GM18511 (cell line): ENCODE data around the gene TRH.
"Not testable (repeated sequence)": the region's sequence is repeated elsewhere in the genome, so short reads cannot be mapped to it uniquely, and the experiment has no call there.

Experiments
- ATAC-seq: cut with Tn5 transposase; IDR thresholded peaks from one replicate; pipeline ENCODE4 v1.9.1; 2021; ENCODE audit warnings: mild to moderate bottlenecking, moderate library complexity; ENCODE audit not compliant: unreplicated experiment

Gene TRH

DNA sequence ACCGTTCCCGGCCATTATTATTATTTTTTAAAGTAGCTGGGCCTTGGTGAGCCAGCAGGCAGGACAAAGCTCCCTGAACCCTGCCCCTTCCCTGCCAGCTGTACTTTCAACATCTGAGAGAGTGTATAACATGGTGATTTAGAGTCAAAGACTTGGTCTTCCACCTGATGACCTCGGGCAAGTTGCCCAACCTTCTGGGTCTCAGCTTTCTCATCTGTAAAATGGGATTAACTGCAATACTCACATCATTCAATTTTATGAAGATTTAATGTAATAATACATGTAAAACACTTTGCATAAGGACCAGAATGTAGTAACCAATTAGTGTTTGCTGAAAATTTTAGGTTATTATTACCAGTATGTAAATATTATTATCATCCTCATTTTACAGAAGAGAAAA lies 11.9 kb upstream of the TRH start:
- no peak for ATAC-seq

DNA sequence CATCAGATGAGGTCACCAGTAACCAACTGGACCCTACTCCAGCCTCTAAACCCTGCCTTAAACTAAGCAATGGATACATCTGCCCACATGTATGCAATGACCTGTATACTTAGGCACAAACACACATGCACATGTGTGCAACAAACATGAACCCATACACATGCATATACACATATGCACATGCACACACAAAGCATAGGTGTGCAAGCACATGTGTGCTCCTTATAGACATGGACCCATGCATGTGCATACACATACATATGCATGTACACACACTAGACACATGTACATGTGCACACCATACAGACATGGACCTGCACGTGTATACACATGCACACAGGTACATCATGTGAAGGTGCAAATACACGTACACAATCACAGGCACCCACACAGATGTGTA lies 8.6 kb upstream of the TRH start:
- ATAC-seq = no peak

DNA sequence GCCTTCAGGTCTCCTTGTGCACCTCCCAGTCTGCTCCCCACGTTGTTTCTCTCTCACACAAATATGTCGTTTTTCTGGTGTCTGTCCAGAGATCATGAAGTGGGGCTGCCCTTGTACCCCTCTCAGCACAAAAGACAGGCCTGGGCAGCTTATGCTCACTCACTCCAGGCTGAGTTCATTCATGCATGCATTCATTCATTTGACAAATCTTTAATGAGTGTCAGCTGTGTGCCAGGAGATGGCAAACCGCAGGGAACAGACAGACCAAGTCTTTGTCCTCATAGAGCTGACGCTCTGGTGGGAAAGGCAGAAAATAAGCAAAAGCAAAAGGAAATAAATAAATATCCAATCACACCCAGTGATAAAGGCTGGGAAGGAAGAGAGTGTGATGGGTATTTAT lies 7.6 kb upstream of the TRH start:
- no peak for ATAC-seq

DNA sequence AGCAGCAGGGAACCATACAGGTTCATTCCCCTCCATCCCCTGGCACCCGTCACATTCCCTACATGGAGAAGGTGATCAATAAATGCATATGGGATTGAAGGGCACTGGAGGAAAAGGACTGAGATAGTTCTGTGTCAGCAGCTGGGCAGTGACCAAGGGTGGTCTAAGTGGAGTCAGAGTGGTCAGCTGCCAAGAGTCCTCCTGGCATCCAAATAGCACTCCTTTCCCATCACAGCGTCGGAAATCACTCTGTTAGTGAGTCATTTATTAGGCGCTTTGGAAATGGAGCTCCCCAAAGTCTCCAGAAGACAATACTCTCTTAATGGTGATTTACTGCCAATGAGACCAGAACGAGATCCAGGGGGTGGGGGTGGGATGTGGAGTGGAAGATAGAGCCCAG lies 6.8 kb upstream of the TRH start:
- no peak for ATAC-seq

DNA sequence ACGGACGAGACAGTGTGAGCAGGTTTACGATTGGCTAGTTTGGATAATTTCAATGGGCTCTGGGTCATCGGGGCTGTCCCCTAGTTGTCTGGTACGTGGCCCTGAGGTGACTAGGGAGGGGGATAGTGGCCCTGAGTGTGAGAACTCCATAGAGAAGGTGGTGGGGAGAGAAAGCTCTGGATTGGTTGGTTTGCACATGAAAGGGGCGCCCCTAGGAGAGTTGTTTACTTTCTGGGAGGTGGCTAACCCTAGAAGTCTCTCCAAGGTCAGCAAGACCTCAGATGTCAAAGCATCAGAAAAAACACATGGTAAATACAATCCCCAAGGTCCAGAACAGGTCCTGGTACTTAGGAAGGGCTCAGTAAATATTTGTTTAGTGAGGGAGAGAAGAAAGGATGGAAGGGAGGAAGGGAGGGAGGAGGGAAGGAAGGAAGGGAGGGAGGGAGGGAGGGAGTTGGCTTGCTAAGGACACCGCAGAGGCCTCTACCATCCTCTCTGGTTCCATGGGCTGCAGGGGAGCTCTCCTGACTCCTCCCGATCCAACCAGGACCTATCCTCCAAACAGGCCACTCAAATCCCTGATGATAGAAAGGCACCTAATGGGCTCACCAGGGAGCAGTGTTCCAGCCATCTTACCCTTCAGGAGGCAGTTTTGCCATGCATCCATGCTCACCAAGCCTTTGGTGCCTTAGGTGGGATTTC lies 3.0 kb upstream of the TRH start:
- no peak for ATAC-seq

DNA sequence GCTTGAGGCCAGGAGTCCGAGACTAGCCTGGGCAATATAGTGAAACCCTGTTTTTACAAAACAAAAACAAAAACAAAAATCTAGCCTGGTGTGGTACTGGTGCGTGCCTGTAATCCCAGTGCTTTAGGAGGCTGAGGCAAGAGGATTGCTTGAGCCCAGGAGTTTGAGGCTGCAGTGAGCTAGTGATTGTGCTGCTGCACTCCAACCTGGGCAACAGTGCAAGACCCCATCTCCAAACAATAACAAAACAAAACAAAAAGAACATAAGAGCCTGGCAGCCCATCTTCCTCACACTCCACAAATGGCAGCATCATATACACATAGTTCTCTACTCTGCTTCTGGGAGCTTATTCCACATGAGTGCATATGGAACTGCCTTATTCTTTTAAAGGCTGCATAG lies 2.2 kb upstream of the TRH start:
- no peak for ATAC-seq

DNA sequence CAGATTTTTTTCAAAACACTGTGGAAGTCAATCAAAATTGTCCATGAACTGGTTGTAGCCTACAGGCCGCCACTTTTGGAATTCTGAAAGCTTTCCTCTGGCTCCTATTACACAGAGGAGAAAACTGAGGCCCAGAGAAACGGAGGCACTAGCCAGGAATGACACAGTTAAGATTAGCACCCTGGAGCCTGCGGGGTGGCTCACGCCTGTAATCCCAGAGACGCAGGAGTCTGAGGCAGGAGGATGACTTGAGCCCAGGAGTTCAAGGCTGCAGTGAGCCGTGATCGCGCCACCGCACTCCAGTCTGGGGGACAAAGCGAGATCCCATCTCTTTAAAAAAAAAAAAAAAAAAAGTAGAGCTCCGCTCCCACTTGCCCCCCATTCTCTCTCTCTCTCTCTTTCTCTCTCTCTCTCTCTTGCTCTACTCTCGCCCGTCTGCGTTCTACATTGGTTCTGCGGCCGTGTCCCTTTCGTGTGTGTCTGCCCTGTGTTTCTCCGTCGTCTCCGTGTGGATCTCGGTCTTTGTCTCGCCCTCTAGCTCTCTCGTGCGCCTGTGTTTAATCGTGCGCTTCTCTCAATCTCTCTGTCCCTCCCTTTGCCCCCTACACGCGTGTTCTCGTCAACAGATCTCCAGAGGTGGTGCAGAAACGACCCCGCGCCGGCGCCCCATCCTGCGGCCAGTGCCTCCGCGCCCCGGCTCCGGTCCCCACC lies 512 bp upstream of the TRH start:
- no peak for ATAC-seq

DNA sequence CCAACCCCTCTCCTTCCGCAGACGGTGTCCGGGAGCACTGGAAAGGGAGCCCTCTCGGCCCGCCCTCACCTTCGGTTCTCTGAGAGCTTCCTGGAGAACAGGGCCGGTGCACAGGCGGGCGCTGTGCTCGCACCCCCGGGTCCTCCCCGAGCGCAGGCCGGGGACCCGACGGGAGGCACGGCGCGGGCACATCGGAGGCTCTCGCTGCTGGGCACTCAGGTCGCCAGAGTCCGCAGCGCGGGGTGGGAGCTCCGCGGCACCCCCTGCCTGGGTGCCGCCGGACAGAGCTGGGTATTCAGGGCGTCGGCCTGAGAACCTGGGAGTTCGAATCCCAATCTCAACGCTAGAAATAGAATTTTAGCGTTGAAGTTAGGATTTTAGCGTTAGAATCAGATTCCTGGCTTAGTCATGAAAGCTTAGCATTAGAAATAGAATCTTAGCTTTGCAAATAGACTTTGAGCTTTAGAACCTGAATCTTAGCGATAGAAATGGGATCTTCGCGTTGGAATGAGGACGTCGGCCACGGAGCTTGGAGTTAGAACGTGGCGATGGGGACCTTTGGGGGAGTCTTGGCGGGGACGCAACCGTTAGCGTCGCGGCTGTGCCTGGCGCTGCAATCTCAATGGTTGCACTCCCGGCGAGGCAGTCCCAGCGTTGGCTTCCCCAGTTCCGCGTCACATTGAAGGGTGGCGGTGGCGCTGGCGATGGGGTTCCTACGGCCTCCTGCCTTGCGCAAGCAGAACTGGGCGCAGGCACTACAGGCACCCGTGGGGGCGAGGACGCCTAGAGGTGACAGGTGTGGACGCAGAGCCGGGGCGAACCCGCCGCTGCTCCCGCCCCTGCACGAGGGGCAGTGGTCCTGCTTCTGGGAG lies 549 bp downstream of the TRH start:
- no peak for ATAC-seq

DNA sequence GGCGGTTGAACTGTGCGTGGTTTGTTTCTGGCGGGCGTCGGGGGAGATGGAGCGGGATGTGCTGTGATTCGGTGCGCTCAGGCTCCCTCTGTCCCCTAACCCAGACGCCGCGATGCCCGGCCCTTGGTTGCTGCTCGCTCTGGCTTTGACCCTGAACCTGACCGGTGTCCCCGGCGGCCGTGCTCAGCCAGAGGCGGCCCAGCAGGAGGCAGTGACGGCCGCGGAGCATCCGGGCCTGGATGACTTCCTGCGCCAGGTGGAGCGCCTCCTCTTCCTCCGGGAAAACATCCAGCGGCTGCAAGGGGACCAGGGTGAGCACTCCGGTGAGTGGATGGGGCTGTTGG lies 1.2 kb downstream of the TRH start:
- ATAC-seq = no peak

DNA sequence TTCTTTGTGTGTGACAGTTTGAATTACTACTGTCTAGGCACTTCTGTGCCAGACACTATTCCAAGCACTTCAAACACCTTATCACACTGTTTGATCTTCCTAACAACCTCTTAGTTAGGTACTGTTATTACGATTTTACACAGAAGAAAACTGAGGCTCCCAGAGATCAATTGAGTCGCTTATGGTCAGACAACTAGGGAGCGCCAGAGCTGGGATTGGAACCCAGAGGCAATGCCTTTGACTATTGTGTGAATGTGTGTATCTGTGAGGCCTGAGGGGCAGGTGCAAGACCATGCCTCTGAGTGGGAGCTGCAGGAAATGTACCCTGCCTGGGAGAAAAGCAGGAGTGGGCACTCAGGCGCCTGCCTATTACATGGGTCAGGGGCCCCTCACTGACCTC lies 1.8 kb downstream of the TRH start:
- no peak for ATAC-seq

DNA sequence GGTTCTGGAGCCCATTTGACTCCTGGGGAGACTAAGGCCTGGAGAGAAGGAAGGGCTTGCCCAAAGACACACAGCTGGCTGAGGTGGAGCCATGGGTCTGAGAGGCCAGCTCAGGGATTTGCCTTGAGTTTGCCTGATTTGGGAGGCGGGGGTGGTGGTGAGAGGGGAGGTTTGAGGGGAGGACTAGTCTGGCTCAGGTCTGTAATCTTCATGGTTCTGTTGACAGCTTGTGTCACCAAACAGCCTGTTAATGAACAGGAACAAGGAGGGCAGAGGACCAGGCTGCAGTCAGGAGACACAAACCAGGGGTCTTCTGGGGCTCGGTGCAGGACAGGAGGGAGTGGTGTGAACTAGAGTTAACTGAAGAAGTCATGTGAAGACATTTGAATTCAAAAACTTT lies 3.6 kb downstream of the TRH start:
- no peak for ATAC-seq

DNA sequence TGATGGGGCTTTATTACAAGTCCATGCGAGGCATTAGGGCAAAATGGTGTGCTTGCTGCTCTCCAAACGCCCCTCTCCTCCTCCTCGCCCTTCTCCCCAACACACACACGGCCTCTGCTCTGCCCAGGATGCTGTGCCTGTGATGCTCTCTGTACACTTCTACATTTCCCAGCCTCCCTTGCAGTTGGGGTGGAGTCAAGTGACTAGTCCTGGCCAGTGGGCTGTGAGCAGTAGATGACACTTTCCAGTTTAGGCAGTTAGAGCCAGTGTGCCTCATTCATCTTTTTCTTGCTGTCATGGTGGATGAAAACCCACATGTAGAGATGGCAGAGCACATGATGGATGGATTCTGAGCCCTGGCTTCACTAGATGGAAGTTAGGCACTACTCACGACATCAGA lies 5.4 kb downstream of the TRH start:
- ATAC-seq = no peak

DNA sequence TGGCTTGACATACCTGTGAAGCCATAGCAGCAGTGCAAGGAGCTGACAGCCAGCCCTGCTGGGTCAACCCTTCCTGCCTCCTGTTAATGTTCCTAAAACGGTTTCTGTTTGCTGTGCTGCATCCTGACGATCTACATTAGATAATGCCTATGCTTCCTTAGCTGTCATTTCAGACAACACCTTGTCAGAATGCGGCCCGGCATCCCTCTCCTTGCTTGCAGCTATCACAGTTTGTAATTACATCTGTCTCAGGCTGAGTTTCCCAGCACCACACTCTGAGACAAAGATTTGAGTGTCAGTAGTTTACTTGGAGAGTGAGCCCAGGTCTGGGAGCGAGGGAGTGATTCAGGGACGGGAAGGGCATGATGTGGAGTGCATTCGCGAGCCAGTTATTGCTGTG lies 9.0 kb downstream of the TRH start:
- no peak for ATAC-seq

DNA sequence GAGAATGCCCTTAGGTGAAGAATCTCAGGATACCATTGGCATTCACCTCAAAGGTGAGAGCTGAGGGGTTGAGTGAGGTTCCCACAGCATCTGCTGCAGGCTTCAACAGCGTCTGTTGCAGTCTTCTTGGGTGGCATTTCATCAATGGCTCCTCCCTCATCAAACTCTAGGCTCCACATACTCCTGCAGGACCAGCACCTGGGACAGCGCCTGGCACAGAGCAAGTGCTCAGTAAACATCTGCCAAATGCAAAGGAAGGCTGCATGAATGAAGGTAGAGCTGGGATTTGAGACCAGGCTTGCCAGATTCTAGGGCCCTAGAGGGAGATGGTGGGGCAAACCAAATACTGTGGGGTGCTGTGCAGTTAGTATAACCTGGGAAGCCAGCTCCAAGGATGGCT lies 9.6 kb downstream of the TRH start:
- ATAC-seq = no peak

DNA sequence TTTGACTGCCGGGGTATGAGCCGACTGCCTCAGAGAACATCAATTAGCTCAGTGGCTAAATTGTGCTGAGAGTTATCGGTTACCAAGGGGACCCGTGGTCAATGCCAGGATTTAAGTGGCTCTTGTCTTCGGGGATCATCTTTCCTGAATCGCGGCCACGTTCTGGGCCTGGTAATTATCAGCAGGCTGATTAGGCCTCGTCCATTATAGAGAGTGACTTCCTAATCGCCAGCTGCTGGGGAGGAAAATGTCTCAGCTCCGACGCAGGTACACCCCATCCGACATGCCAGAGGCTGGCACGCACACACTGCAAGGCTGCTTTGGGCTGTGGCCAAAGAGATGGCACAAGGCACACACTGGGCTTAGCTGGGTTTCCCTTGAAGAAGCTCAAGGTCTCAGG lies 10.6 kb downstream of the TRH start:
- ATAC-seq = no peak

DNA sequence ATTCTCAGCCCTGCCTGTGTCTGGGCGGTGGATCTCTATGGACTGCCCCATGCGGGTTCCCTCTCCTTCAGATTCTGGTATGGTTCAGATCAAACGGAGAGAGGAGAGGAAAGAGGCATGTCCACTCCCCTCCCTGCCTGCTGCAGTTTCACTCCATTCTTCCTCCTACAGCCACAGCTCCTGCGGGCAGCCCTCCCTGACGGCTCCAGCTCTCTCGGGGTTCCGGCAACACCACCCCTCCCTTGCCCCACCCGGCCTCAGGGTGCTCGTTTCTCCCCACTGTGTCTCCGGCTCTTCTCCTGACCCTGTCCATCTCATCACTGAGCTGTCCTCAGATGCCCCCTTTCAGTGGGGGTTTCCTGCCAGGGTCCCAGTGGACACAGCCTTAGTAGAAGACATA lies 13.9 kb downstream of the TRH start:
- no peak for ATAC-seq

DNA sequence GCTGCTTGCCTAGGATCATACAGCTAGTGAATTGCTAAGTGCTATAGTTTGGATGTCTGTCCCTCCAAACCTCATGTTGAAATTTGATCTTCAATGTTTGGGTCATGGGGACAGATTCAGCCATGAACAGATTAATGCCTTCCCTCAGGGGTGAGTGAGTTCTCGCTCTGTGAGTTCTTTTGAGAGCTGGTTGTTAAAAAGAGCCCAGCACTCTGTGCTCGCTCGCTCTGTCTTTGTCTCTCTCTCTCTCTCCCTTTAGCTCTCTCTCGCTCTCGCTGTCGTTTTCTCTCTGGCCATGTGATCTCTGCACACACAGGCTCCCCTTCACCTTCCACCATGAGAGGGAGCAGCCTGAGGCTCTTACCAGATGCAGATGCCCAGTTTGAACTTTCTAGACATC lies 14.9 kb downstream of the TRH start:
- no peak for ATAC-seq

DNA sequence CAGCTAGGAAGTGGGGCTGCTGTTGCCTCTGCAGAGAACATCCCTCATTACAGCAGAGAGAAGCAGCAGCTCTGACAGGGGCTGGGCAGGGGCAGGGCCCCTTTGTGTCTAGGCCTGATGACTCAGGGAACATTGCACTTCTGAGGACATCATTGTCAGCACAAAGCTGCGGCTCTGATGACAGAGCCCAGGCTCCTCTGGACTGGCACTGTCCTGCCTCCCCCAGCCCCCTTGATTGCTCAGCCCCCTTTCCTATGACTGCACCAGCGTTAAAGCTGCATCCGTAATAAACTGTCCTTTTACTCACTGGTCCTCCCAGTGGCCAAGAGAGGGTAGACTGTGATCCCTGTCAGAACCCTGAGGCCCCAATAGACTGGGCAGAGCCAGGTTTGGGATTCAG lies 18.3 kb downstream of the TRH start:
- ATAC-seq = no peak

DNA sequence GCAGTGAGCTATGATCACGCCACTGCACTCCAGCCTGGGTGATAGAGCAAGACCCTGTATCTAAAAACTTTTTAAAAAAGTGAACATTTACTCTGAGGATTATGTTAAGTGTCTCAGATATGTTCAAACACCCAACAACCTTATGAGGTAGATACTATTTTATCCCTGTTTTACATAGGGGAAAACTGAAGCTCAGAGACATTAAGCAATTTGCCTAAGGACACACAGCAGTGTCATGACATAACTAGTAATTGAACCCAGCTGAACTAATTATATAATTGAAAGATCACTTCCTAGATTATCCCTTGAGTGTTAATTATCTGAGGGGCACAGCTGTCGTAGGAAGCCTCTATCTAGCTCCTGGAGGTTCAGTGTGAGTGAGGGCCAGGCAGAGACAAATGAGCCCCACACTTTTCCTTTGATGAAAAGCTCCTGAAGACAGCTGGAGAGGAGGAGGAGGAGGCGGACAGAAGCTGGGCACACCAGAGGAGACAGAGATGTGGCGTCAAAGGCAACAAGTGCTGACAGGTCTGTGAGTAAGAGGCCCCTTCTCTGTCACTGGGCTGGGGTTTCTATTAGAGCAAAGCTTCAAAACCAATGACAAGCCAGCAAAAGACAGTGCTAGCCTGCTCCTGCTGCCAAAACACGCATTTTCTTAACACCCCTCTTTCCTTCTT lies 20.5 kb downstream of the TRH start:
- no peak for ATAC-seq

DNA sequence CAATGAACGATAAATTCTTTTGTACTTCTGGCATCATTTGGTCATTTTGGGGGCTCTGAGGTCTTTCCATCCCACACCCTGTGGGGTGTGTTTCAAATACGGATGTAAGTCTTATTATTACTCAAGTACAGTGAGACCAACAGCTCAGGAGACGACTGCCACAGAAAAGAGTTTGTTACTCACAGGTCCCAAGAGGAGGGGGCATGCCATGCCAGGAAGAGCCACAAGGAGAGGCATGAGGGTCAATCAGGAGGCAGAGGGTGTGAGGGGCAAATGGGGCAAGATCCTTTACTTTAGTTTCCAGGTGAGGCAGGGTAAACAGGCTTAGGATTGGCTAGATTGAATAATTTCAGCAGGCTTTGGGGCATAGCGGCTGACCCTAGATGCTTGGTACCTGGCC lies 21.6 kb downstream of the TRH start:
- ATAC-seq = no peak

DNA sequence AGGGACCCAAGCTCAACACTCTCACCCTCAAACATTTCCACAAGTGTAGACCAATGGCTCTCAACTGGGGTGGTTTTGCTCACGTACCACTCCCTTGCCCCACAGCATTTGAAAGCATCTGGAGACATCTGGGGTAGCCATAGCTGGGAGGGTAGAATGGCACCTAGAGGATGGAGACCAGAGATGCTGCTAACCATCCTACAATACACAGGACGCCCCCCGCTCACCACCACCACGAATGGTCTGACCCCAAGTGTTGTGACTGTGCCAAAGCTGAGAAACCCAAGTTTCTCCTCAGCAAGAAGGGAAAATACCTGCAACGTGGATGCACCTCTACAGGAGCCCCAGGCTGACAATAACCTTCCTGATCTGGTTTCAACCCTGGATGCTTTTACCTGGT lies 24.7 kb downstream of the TRH start:
- not testable (repeated sequence) for ATAC-seq
